Astrocyte (in vitro differentiated cells and primary cell): ENCODE data around the gene CASP2.

Experiments
- EZH2 ChIP-seq: IDR thresholded peaks from 2 replicates; pipeline ENCODE4 v1.6.1; 2012; ENCODE audit warnings: mild to moderate bottlenecking, low read length, inconsistent platforms; ENCODE audit not compliant: insufficient read depth
- TF ChIP-seq, protein P1 (sequence below): IDR thresholded peaks from 2 replicates; pipeline ENCODE4 v1.5.1; 2011; ENCODE audit warnings: low read depth, mild to moderate bottlenecking, inconsistent platforms, low read length, moderate library complexity; ENCODE audit not compliant: insufficient read depth

DNA sequence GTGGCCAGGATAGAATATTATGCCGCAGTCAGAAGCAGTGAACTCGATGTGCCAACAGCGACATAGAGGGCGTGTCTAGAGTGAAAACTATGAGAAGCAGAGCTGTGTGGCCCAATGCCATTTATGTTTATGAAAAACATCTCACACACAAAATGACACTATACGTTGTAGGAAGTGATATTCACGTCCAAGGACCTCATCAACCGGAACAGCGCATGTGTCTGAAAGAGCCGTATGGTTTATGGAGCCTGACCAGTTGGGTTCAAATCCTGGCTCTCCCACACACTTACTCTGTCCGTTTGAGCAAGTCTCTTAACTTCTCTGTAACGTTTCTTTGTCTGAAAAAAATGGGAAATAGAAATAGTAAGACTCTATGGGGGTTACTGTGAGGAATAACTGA lies 45.8 kb upstream of the CASP2 start:
- no peak for TF ChIP-seq EZH2
- TF ChIP-seq, protein P1, sequence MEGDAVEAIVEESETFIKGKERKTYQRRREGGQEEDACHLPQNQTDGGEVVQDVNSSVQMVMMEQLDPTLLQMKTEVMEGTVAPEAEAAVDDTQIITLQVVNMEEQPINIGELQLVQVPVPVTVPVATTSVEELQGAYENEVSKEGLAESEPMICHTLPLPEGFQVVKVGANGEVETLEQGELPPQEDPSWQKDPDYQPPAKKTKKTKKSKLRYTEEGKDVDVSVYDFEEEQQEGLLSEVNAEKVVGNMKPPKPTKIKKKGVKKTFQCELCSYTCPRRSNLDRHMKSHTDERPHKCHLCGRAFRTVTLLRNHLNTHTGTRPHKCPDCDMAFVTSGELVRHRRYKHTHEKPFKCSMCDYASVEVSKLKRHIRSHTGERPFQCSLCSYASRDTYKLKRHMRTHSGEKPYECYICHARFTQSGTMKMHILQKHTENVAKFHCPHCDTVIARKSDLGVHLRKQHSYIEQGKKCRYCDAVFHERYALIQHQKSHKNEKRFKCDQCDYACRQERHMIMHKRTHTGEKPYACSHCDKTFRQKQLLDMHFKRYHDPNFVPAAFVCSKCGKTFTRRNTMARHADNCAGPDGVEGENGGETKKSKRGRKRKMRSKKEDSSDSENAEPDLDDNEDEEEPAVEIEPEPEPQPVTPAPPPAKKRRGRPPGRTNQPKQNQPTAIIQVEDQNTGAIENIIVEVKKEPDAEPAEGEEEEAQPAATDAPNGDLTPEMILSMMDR, result no peak
